Stimulated activated CD8-positive, alpha-beta memory T cell treated with anti-CD3 and anti-CD28 coated beads, Interleukin-15, amount 100 ng/mL, for 48 hours (primary cell): ENCODE results near the gene KCNJ5.

Source experiments
- DNase-seq, 2 donors: peaks; one replicate each; pipeline ENCODE4 v3.0.0-alpha.2; 2020; ENCODE audit warnings: low read depth in 2 of 2

The KCNJ5 gene

GRCh38 chr11:128955636-128956035 is 64.5 kb downstream of the KCNJ5 start:
- no peak for DNase-seq

DNA sequence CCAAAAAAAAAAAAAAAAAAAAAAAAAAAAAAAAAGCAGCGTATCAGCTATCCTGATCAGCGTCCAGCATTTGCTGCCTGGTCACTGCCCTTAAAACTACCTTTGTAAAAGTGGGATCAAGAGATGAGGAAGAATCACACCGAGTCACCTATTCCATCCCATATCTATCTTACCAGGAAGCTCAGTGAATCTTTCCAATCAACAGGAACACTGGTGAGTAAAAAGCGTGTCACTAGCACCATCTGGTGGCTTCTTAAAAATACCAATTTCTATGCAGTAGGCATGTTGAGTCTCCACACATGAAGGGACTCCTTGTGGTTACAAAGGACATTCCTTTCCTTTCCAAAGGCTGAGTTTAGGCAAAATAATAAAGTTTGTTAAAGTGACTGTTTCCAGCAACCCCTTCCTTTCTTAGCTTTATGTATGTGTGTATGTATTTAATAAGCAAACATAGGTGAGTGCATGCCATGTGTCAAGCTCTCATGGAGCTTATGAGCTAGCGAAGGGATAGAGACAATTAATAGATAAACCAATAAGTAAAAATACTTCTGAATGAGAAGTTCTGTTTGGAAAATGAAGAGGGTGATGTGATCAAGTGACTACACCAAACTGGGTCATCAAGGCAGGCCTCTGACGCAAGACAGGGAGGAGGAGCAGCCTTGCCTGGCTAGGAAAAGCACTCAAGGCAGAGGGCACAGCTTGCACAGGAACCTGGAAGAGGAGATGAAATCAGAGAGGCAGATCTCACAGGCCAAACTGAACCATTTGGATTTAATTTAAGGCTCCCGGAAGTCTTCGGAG is 65.4 kb downstream of the KCNJ5 start:
- DNase-seq = no peak

DNA sequence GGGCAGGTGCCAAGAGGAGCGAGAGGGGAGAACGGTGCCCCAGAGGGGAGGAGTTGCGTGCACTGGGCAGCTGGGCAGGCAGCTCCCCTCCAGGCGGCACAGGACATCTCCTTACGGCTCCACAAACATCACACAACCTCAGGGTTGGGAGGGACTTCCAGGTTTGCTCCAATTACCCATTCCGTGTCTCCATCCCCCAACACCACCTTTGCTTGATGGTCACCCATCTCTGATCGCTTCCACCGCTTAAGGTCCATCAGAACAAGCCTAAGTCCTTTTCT is 66.0 kb downstream of the KCNJ5 start:
- no peak for DNase-seq

DNA sequence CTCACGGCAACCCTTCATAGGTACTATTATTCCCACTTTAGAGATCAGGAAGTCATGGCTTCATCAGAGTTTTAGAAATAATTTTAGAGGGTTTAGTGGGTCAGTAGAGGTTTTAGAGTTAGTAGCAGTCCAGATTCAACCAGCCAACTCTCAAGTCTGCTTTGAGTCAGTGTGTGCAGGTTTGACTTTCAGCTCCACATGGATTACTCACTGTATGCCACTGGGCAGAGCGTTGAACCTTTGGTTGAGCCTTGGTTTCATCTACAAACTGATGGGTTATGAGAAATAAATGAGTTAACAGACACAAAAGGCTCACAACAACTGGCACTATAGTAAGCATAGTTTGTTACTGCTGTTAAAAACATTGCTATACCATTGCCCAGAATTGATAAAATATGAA is 70.5 kb downstream of the KCNJ5 start:
- DNase-seq = no peak

DNA sequence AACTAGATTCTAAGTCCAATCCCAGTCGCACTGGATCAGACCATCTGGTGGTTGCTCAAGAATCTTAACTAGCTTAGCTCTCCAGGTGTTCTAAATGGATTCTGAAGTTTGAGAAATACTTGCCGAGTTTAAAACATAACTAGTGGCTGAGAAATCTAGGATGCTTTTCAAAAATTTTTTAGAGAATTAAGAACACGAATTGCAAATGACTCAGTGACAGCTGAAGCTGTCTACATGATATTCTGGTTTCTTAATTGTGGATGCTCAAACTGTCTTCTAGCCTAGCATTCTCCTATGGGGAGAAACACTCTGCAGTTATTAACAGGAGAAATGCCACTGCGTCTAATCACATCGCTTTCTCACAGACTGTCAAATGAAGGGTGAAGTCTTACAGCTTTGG is 71.7 kb downstream of the KCNJ5 start:
- no peak for DNase-seq

DNA sequence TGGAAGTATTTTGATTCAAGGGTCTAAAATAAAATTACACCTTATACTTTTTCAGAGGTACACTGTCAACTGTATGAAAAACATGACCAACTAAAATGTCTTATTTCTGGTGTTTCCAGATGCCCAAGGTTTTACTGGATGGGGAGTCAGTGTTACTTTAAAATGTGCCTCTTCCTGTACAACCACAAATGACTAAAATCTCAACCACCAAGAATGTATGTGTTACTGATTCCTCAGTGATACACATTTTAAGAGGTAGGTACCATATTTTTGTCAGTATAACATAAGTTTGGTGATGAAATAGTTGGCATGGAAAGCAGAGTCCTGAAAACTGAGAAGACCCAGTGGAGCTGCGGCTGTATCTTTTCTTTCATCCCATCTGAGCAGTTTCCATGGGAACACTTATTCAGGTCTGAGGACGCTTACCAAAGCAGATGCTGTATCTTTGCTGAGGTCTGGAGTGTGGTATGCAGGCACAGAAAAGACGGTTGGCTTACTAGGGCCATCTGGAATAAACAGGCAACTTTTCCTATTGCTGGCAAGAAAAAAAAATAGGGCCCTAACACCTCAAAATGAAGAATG is 72.7 kb downstream of the KCNJ5 start:
- no peak for DNase-seq

DNA sequence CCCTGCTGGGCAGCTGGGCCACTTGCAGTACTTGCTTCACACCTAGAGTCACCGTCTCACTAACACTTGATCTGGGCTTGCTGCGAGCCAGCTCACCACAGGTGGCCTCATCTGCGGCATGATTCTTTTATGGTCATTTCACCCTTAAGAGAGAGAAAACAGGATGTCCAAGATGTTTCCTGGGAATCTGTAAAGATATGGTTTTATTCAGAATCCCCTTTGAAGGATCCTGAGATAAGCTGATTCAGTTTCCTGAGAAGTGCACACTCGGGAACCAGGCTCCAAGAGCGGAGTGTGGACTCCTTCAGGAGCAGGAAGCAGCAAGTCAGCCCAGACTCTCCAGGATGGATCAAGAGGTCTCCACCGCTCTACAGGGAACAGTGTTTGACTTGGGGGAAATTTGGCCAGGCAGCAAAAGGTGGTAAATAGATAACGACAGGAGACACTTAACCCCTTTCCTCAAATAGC is 73.3 kb downstream of the KCNJ5 start:
- DNase-seq = no peak

- no peak for DNase-seq
Observed at GRCh38 chr11:128965485-128965884, 74.3 kb downstream of the KCNJ5 start.

GRCh38 chr11:128967578-128967977 is 76.4 kb downstream of the KCNJ5 start:
- no peak for DNase-seq

DNA sequence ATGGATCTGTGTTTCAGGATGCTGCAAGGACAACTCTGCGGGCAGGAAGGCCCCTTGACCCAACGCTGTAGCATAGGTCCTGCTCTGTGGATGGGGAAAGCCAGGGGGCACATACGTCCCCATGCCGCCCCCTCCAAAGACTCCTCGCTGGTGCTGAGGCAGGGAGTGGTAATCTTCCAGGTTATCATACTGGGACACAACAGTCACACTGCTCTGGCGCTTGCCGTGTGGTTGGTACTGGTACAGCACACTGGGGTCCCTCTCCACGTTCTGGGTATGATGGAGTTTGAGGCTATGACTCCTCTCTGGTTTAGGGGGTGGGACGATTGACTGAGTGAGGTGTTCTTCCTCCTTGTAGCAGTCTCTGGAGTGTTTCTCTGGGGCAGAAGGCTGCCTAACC is 77.8 kb downstream of the KCNJ5 start:
- no peak for DNase-seq
